ENCODE data around the gene SEMA4F.

Gene SEMA4F

GRCh38 chr2:74708883-74709282, 54.8 kb downstream of the SEMA4F start:
- Histone ChIP-seq H3K27me3 (ENCODE audit: insufficient read depth, poor library complexity, severe bottlenecking) (no peaks in the 10 kb centered on the region), H3K4me3 (replicated peaks; ENCODE audit: insufficient read depth, low read length) (no peak overlapping the region), H3K27ac (replicated peaks) (peak overlapping the region; percentile 12)
- peak; percentile 84 to 85 for DNase-seq (ENCODE audit: low read depth in 1 of 2, low spot score in 1 of 2)
- TF ChIP-seq SPI1 (IDR thresholded peaks at IDR 0.05; ENCODE audit: borderline replicate concordance, low read depth), result no peak
- TF ChIP-seq CTCF (IDR thresholded peaks at IDR 0.05; ENCODE audit: insufficient read depth, low read length), result no peak
- 0 out of 2 replicates have a peak, but pooled peaks have one; percentile 21 for TF ChIP-seq GABPA (IDR thresholded peaks at IDR 0.05; ENCODE audit: low read depth)
- no peak for TF ChIP-seq REST (IDR thresholded peaks at IDR 0.05; ENCODE audit: insufficient replicate concordance, low read depth)
- peak; percentile 92 for TF ChIP-seq POLR2AphosphoS5 (IDR thresholded peaks at IDR 0.05; ENCODE audit: low read depth)

DNA sequence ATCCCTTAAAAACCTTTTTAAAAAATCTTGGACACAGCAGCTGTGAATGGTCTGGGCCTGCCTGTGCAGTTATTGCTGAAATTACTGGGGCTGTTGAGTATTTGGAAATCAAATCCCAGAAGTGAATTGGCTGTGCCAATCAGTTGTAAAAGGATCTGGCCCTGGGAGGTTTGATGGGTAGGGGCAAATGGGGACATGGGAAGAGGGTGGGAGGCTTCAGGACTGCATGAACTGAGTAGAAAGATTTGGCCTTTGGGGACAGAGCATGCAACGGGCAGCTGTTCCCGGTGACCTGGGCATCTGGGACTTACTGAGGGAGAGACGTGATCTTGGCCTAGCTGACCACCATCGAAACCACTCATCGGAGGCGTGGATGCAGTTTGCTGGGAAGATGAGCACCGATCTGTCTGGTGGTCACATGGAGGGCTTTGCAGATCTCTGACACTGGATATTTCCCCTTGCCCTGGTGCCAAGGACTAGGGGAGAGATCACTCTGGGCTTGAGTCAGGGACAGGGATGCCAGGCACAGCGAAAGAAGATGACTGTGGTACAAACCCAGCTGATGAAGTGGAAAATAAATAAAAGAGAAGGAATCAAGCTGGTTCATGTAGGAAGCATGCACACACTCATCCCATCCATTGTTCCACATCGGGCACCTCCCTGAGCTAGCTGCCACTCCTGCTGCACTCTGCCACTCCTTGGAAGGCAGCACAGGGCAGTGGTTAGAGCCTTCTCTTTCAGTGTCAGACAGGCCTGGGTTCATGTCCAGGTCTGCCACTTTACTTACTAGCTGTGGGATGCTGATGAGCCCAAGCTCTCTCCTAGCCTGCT, 58.4 kb downstream of the SEMA4F start:
- TF ChIP-seq GABPA (IDR thresholded peaks at IDR 0.05; ENCODE audit: low read depth) (no peak), POLR2AphosphoS5 (IDR thresholded peaks at IDR 0.05; ENCODE audit: low read depth) (no peak), REST (IDR thresholded peaks at IDR 0.05; ENCODE audit: insufficient replicate concordance, low read depth) (no peak), CTCF (IDR thresholded peaks at IDR 0.05; ENCODE audit: insufficient read depth, low read length) (no peak), SPI1 (IDR thresholded peaks at IDR 0.05; ENCODE audit: borderline replicate concordance, low read depth) (no peak)
- no peak overlapping the region for H3K4me3 ChIP-seq (replicated peaks; ENCODE audit: insufficient read depth, low read length)
- H3K27me3 ChIP-seq (ENCODE audit: insufficient read depth, poor library complexity, severe bottlenecking), result peaks cover 3% of the 10 kb centered on the region
- H3K27ac ChIP-seq (replicated peaks), result no peak overlapping the region
- no peak for DNase-seq (ENCODE audit: low read depth in 1 of 2, low spot score in 1 of 2)

DNA sequence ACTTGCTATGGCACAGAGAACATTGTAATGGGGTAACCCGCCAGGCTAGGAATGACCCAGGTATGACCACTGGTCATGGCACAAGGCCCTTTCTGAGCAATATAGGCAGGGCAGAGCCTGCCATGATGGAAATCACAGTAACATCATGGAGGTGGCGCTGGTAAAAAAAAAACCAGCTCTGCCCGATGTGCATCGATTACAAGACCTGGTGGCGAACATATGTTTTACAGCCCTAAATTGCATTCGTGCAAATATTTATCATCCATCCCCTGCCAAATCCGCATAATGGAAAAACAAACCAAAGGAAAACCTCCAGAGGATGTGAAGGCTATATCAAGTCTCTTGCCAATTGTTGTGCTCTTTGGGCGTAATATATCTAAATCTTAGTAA, 60.6 kb downstream of the SEMA4F start:
- Histone ChIP-seq H3K4me3 (replicated peaks; ENCODE audit: insufficient read depth, low read length) (no peak overlapping the region), H3K27me3 (ENCODE audit: insufficient read depth, poor library complexity, severe bottlenecking) (peaks cover 6% of the 10 kb centered on the region), H3K27ac (replicated peaks) (no peak overlapping the region)
- no peak for TF ChIP-seq SPI1 (IDR thresholded peaks at IDR 0.05; ENCODE audit: borderline replicate concordance, low read depth)
- TF ChIP-seq REST (IDR thresholded peaks at IDR 0.05; ENCODE audit: insufficient replicate concordance, low read depth), result no peak
- TF ChIP-seq CTCF (IDR thresholded peaks at IDR 0.05; ENCODE audit: insufficient read depth, low read length), result no peak
- TF ChIP-seq POLR2AphosphoS5 (IDR thresholded peaks at IDR 0.05; ENCODE audit: low read depth), result no peak
- no peak for TF ChIP-seq GABPA (IDR thresholded peaks at IDR 0.05; ENCODE audit: low read depth)
- no peak for DNase-seq (ENCODE audit: low read depth in 1 of 2, low spot score in 1 of 2)
